Measurements from ENCODE around the gene GKN2.

The GKN2 gene

DNA sequence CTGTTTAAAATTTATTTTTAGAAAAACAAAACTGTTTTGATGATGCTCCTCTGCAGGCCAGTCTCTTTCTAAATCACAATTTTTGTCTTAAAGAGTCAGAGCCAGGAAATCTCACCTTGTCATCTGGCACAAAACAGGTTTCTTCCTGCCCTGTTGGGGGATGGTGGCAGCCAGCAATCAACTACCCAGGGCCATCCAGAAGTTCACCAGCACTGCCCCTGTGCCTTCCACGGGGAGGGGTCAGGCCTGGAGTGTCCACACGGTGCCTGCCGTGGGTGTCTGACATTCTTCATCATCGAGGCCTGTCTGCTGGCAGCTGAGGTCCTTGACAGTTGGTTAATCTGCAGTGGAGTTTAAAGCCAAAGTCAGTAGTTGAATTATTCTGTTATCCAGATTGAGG is 41.4 kb downstream of the GKN2 start:
- H3K27ac ChIP-seq (ENCODE audit: extremely low read depth, low read depth, low read length): no peak overlapping the region
- H3K9me3 ChIP-seq (ENCODE audit: control insufficient read depth, insufficient read depth, low read depth, low read length): no peaks in the 10 kb centered on the region
- TF ChIP-seq ZNF521 (tag by site-specific recombination; IDR thresholded peaks at IDR 0.05): no peak
- TF ChIP-seq YY1 (tag by site-specific recombination; IDR thresholded peaks at IDR 0.05): no peak
- no peak for TF ChIP-seq ZNF266 (tag by site-specific recombination; IDR thresholded peaks at IDR 0.05; ENCODE audit: low read depth)
- no peak for TF ChIP-seq KLF17 (tag by site-specific recombination; IDR thresholded peaks at IDR 0.05)
- no peak for TF ChIP-seq ZBTB17 (tag by site-specific recombination; IDR thresholded peaks at IDR 0.05)
- TF ChIP-seq PRDM1 (tag by site-specific recombination; IDR thresholded peaks at IDR 0.05): no peak
- TF ChIP-seq, protein P1, sequence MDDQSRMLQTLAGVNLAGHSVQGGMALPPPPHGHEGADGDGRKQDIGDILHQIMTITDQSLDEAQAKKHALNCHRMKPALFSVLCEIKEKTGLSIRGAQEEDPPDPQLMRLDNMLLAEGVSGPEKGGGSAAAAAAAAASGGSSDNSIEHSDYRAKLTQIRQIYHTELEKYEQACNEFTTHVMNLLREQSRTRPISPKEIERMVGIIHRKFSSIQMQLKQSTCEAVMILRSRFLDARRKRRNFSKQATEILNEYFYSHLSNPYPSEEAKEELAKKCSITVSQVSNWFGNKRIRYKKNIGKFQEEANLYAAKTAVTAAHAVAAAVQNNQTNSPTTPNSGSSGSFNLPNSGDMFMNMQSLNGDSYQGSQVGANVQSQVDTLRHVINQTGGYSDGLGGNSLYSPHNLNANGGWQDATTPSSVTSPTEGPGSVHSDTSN (CRISPR knock-in tag; IDR thresholded peaks at IDR 0.05): no peak
- no peak for TF ChIP-seq ZNF555 (tag by site-specific recombination; conservative IDR thresholded peaks at IDR 0.05)
- TF ChIP-seq ZNF600 (tag by site-specific recombination; IDR thresholded peaks at IDR 0.05): no peak
- H3K36me3 ChIP-seq (ENCODE audit: control insufficient read depth in 2 of 2, insufficient read depth in 1 of 2, low read length in 2 of 2): no peaks in the 10 kb centered on the region
- CTCF ChIA-PET: interaction anchor here (1.5 kb wide), 1 partner anchor 14 kb away, joined by 7 read pairs; no protein-coding TSS in a partner anchor
- 0 out of 2 replicates have a peak, but pooled peaks cover 2% of the 10 kb centered on the region for H3K4me1 ChIP-seq (ENCODE audit: control insufficient read depth, insufficient read depth, low read length)
- POLR2A ChIA-PET: no interaction called here
- no peak overlapping the region for H3K4me3 ChIP-seq (ENCODE audit: low read depth, low read length)

GRCh38 chr2:68909793-68910674 is 42.7 kb downstream of the GKN2 start:
- TF ChIP-seq CTCF (tag by site-specific recombination; IDR thresholded peaks at IDR 0.05): peak; percentile 24; the same call in 1 of the 2 replicates
- peak; percentile 53 for TF ChIP-seq ZNF654 (tag by site-specific recombination; IDR thresholded peaks at IDR 0.05; ENCODE audit: low read depth)
- TF ChIP-seq, protein P2, sequence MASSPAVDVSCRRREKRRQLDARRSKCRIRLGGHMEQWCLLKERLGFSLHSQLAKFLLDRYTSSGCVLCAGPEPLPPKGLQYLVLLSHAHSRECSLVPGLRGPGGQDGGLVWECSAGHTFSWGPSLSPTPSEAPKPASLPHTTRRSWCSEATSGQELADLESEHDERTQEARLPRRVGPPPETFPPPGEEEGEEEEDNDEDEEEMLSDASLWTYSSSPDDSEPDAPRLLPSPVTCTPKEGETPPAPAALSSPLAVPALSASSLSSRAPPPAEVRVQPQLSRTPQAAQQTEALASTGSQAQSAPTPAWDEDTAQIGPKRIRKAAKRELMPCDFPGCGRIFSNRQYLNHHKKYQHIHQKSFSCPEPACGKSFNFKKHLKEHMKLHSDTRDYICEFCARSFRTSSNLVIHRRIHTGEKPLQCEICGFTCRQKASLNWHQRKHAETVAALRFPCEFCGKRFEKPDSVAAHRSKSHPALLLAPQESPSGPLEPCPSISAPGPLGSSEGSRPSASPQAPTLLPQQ (tag by site-specific recombination; IDR thresholded peaks at IDR 0.05): no peak
- no peak overlapping the region for H3K4me3 ChIP-seq (ENCODE audit: low read depth, low read length)
- CTCF ChIA-PET: interaction anchor here (0.6 to 3.0 kb wide), 13 partner anchors 15 to 536 kb away, joined by 3 to 34 read pairs (median 4); no protein-coding TSS in a partner anchor
- H3K9me3 ChIP-seq (ENCODE audit: control insufficient read depth, insufficient read depth, low read depth, low read length): no peaks in the 10 kb centered on the region
- H3K27ac ChIP-seq (ENCODE audit: extremely low read depth, low read depth, low read length): no peak overlapping the region
- POLR2A ChIA-PET: no interaction called here
- H3K4me1 ChIP-seq (ENCODE audit: control insufficient read depth, insufficient read depth, low read length): 0 out of 2 replicates have a peak, but pooled peaks cover 2% of the 10 kb centered on the region
- no peaks in the 10 kb centered on the region for H3K36me3 ChIP-seq (ENCODE audit: control insufficient read depth in 2 of 2, insufficient read depth in 1 of 2, low read length in 2 of 2)

GRCh38 chr2:68908392-68908970 is 44.2 kb downstream of the GKN2 start:
- ChIA-PET CTCF (interaction anchor here (0.5 to 3.1 kb wide), 12 partner anchors 9 to 444 kb away, joined by 3 to 34 read pairs (median 8); no protein-coding TSS in a partner anchor), POLR2A (no interaction called here)
- Histone ChIP-seq H3K36me3 (ENCODE audit: control insufficient read depth in 2 of 2, insufficient read depth in 1 of 2, low read length in 2 of 2) (no peaks in the 10 kb centered on the region), H3K9me3 (ENCODE audit: control insufficient read depth, insufficient read depth, low read depth, low read length) (no peaks in the 10 kb centered on the region), H3K4me1 (ENCODE audit: control insufficient read depth, insufficient read depth, low read length) (0 out of 2 replicates have a peak, but pooled peaks cover 2% of the 10 kb centered on the region), H3K4me3 (ENCODE audit: low read depth, low read length) (no peak overlapping the region), H3K27ac (ENCODE audit: extremely low read depth, low read depth, low read length) (no peak overlapping the region)
- no peak for TF ChIP-seq ZNF362 (tag by site-specific recombination; IDR thresholded peaks at IDR 0.05)
- TF ChIP-seq GLIS1 (tag by site-specific recombination; IDR thresholded peaks at IDR 0.05): no peak
- peak; percentile 95 for TF ChIP-seq SCRT2 (tag by site-specific recombination; IDR thresholded peaks at IDR 0.05)
- TF ChIP-seq KLF1 (tag by site-specific recombination; IDR thresholded peaks at IDR 0.05): no peak
- TF ChIP-seq SP3 (tag by site-specific recombination; IDR thresholded peaks at IDR 0.05): peak; percentile 36
- peak; percentile 22; the same call in 1 of the 2 replicates for TF ChIP-seq ZNF335 (tag by site-specific recombination; conservative IDR thresholded peaks at IDR 0.05)
- TF ChIP-seq KLF9 (tag by site-specific recombination; IDR thresholded peaks at IDR 0.05; ENCODE audit: low read depth): peak; percentile 54; the same call in 1 of the 2 replicates
- TF ChIP-seq ZBTB17 (tag by site-specific recombination; IDR thresholded peaks at IDR 0.05): peak; percentile 67
- TF ChIP-seq SP7 (tag by site-specific recombination; IDR thresholded peaks at IDR 0.05): 0 out of 2 replicates have a peak, but pooled peaks have one; percentile 22
- 0 out of 2 replicates have a peak, but pooled peaks have one; percentile 23 for TF ChIP-seq ZIC2 (tag by site-specific recombination; IDR thresholded peaks at IDR 0.05)
- TF ChIP-seq ZNF366 (tag by site-specific recombination; conservative IDR thresholded peaks at IDR 0.05): 0 out of 2 replicates have a peak, but pooled peaks have one; percentile 14
